ENCODE measurements around the gene MX2. TPM values are rescaled to one million over a fixed set of nuclear protein-coding genes. Genes with fewer than 3 reads are reported as not detected.

MX2 gene
- total and polyA plus RNA-seq, 10 of the 15 experiments (the other 5 are each of a cell fraction or from before 2014, with no cell fraction given), result 10.5 to 167 (median 46.1) TPM

DNA sequence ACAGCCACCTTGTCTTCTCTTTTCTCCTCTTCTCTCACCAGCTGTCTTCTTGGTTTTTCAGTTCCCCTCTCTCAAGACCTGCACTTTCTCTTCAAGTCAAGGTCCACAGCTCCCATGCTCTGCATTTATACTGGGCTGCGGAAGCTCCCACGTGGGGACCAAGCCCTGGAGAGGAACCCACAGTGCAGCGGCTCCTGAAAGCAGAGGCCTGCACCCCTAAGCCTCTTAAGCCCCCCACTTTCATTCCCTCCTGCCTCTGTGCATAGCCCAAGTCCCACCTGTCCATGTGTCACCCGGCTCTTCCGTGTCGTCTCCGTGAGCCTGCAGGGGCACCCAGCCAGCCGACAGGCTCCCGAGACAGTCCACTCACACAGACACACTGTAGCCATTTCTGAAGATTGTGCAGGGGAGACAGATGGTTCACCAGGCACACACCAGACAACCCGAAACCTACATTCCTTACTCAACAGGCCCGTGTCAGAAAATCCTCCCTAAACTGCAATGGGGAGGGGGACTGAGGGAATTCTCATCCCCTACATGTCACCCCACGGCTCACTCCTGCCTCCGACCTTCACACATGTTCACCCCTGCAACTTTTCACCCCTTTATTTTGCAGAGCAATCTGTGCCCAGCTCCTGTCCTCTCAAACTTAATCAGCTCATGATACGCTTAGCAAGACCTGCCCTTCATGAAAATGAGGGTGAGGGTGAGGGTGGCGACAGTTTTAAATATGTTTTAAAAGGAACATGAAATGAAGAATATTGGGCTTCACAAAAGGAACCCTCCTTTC, 6.3 kb downstream of the MX2 start (continued):
- TF ChIP-seq POLR2AphosphoS5 (IDR thresholded peaks at IDR 0.05; ENCODE audit: low read length) (peak; percentile 64), HDGF (IDR thresholded peaks at IDR 0.05) (peak; percentile 88), FOXK2 (IDR thresholded peaks at IDR 0.05) (no peak), ZBTB40 (IDR thresholded peaks at IDR 0.05; ENCODE audit: borderline replicate concordance) (no peak; the same call in 1 of the 2 replicates), NR2F1 (conservative IDR thresholded peaks at IDR 0.05) (0 out of 2 replicates have a peak, but pooled peaks have one; percentile 32), POLR2A (IDR thresholded peaks at IDR 0.05; ENCODE audit: low read depth, low read length) (peak; percentile 79), EGR1 (IDR thresholded peaks at IDR 0.05; ENCODE audit: borderline replicate concordance in 1 of 2, low read depth in 2 of 2, low read length in 2 of 2) (no peak), SMAD1 (IDR thresholded peaks at IDR 0.05; ENCODE audit: low read depth, partially characterized antibody) (peak; percentile 62), MXI1 (IDR thresholded peaks at IDR 0.05; ENCODE audit: low read depth, low read length) (peak; percentile 91), RCOR1 (conservative IDR thresholded peaks at IDR 0.05; ENCODE audit: low read depth, low read length) (0 out of 2 replicates have a peak, but pooled peaks have one; percentile 48), TCF3 (IDR thresholded peaks at IDR 0.05; ENCODE audit: borderline replicate concordance, insufficient read depth, low read depth, low read length) (peak; percentile 83; the same call in 1 of the 2 replicates), ZNF207 (IDR thresholded peaks at IDR 0.05; ENCODE audit: borderline replicate concordance) (no peak), RAD21 (IDR thresholded peaks at IDR 0.05; ENCODE audit: insufficient read depth, low read depth, low read length) (0 out of 2 replicates have a peak, but pooled peaks have one; percentile 2), ASH2L (IDR thresholded peaks at IDR 0.05; ENCODE audit: borderline replicate concordance, low read depth) (no peak), JUND (IDR thresholded peaks at IDR 0.05; ENCODE audit: low read depth, low read length) (no peak), BCL11A (IDR thresholded peaks at IDR 0.05; ENCODE audit: low read depth, low read length) (peak; percentile 71)
- TF ChIP-seq, protein P1, sequence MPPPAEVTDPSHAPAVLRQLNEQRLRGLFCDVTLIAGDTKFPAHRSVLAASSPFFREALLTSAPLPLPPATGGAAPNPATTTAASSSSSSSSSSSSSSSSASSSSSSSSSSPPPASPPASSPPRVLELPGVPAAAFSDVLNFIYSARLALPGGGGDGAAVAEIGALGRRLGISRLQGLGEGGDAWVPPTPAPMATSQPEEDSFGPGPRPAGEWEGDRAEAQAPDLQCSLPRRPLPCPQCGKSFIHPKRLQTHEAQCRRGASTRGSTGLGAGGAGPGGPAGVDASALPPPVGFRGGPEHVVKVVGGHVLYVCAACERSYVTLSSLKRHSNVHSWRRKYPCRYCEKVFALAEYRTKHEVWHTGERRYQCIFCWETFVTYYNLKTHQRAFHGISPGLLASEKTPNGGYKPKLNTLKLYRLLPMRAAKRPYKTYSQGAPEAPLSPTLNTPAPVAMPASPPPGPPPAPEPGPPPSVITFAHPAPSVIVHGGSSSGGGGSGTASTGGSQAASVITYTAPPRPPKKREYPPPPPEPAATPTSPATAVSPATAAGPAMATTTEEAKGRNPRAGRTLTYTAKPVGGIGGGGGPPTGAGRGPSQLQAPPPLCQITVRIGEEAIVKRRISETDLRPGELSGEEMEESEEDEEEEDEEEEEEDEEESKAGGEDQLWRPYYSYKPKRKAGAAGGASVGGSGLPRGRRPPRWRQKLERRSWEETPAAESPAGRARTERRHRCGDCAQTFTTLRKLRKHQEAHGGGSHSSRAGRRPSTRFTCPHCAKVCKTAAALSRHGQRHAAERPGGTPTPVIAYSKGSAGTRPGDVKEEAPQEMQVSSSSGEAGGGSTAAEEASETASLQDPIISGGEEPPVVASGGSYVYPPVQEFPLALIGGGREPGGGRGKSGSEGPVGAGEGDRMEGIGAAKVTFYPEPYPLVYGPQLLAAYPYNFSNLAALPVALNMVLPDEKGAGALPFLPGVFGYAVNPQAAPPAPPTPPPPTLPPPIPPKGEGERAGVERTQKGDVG (CRISPR knock-in tag; IDR thresholded peaks at IDR 0.05), result no peak
- TF ChIP-seq, protein P2, sequence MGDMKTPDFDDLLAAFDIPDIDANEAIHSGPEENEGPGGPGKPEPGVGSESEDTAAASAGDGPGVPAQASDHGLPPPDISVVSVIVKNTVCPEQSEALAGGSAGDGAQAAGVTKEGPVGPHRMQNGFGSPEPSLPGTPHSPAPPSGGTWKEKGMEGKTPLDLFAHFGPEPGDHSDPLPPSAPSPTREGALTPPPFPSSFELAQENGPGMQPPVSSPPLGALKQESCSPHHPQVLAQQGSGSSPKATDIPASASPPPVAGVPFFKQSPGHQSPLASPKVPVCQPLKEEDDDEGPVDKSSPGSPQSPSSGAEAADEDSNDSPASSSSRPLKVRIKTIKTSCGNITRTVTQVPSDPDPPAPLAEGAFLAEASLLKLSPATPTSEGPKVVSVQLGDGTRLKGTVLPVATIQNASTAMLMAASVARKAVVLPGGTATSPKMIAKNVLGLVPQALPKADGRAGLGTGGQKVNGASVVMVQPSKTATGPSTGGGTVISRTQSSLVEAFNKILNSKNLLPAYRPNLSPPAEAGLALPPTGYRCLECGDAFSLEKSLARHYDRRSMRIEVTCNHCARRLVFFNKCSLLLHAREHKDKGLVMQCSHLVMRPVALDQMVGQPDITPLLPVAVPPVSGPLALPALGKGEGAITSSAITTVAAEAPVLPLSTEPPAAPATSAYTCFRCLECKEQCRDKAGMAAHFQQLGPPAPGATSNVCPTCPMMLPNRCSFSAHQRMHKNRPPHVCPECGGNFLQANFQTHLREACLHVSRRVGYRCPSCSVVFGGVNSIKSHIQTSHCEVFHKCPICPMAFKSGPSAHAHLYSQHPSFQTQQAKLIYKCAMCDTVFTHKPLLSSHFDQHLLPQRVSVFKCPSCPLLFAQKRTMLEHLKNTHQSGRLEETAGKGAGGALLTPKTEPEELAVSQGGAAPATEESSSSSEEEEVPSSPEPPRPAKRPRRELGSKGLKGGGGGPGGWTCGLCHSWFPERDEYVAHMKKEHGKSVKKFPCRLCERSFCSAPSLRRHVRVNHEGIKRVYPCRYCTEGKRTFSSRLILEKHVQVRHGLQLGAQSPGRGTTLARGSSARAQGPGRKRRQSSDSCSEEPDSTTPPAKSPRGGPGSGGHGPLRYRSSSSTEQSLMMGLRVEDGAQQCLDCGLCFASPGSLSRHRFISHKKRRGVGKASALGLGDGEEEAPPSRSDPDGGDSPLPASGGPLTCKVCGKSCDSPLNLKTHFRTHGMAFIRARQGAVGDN (IDR thresholded peaks at IDR 0.05), result peak; percentile 85

All from GM12878 (cell line).